Subcutaneous abdominal adipose tissue (tissue), 5 donors: Measurements from ENCODE around the gene SGMS1.
"Not testable (repeated sequence)": the region's sequence is repeated elsewhere in the genome, so short reads cannot be mapped to it uniquely, and the experiment has no call there.

ENCODE experiments used
- H3K27ac ChIP-seq: one replicate; pipeline ENCODE4 v1.7.0; 2013; ENCODE audit warnings: low read depth, mild to moderate bottlenecking, inconsistent platforms, low read length, moderate library complexity
- H3K27me3 ChIP-seq, 5 donors: one replicate each; pipeline ENCODE4 v1.7.0; 2013; ENCODE audit warnings: low read length in 5 of 5, inconsistent platforms in 1 of 5; ENCODE audit not compliant: control insufficient read depth in 5 of 5, insufficient read depth in 4 of 5
- H3K36me3 ChIP-seq, 5 donors: one replicate each; pipeline ENCODE4 v1.7.0; 2013; ENCODE audit warnings: low read length in 5 of 5; ENCODE audit not compliant: control insufficient read depth in 5 of 5, insufficient read depth in 5 of 5
- H3K4me1 ChIP-seq, 5 donors: one replicate each; pipeline ENCODE4 v1.7.0; 2013; ENCODE audit warnings: low read length in 5 of 5, mild to moderate bottlenecking in 3 of 5, moderate library complexity in 1 of 5; ENCODE audit not compliant: control insufficient read depth in 5 of 5, insufficient read depth in 5 of 5
- H3K4me3 ChIP-seq, 5 donors: one replicate each; pipeline ENCODE4 v1.7.0; 2013; ENCODE audit warnings: low read length in 5 of 5, low read depth in 1 of 5
- H3K9ac ChIP-seq, 5 donors: one replicate each; pipeline ENCODE4 v1.7.0; 2013; ENCODE audit warnings: low read length in 5 of 5, mild to moderate bottlenecking in 4 of 5, moderate library complexity in 3 of 5
- H3K9me3 ChIP-seq, 5 donors: one replicate each; pipeline ENCODE4 v1.7.0; 2013; ENCODE audit warnings: low read length in 5 of 5; ENCODE audit not compliant: control insufficient read depth in 5 of 5
- donor health status: healthy.
- donor health status: healthy.
- donor health status: healthy.
- donor health status: healthy.
- donor health status: healthy.

Gene SGMS1

GRCh38 chr10:50381642-50382041, 242.1 kb downstream of the SGMS1 start:
- Histone ChIP-seq H3K4me1 (peaks cover 6 to 49% (median 43%) of the 10 kb centered on the region in 5 donors), H3K27me3 (no peaks in the 10 kb centered on the region), H3K27ac (peak overlapping the region; percentile 69), H3K9me3 (no peaks in the 10 kb centered on the region), H3K36me3 (no peaks in the 10 kb centered on the region), H3K9ac (peak overlapping the region in 1 of 5 donors; percentile 21), H3K4me3 (no peak overlapping the region)

DNA sequence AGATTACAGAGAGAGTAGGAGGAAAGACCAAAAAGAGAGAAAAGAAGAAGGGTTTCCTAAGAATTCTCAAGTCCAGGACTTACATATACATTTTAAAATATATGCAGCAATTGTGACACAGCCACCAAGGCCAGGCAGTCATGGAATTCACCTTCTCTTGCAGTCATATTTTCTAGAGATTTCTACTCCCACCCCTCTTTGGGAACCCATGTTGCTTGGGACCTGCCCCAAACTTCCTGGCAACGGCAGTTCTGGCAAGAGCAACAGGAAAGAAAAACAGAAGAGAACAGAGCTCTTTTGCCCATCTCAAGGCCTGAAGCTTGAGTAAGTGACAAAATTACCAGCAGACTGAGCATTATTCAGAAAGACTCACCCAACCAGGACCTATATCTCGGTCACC, 244.1 kb downstream of the SGMS1 start:
- Histone ChIP-seq H3K9ac (peak overlapping the region in 1 of 5 donors; percentile 25), H3K4me3 (no peak overlapping the region), H3K36me3 (no peaks in the 10 kb centered on the region), H3K4me1 (peaks cover 7 to 46% (median 38%) of the 10 kb centered on the region in 5 donors), H3K27ac (peak overlapping the region; percentile 10), H3K9me3 (no peaks in the 10 kb centered on the region), H3K27me3 (no peaks in the 10 kb centered on the region)

- Histone ChIP-seq H3K4me3 (no peak overlapping the region), H3K9me3 (no peaks in the 10 kb centered on the region), H3K27ac (no peak overlapping the region), H3K9ac (no peak overlapping the region), H3K36me3 (no peaks in the 10 kb centered on the region), H3K27me3 (no peaks in the 10 kb centered on the region), H3K4me1 (peaks cover 4 to 32% (median 24%) of the 10 kb centered on the region in 5 donors)
These were observed 248.0 kb downstream of the SGMS1 start for GRCh38 chr10:50375745-50376144.

DNA sequence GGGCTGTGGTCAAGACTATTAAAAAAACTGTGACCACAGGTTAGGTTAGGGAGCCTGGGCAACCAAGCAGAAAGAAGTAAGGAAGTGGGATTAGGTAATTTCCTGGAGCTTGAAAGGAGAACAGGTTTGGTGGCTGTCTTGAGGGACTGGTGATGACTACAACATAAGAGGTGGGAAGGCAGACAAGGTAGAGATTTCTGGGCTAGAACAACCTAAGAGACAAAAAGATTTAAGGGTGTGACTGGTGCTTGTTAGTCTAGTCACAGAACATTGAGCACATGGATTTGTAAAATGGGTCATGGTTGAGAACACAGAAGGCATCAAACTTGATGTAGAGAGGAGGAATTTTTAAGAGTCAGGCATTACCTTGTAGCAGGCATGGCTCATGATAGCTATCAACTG, 248.7 kb downstream of the SGMS1 start:
- Histone ChIP-seq H3K36me3 (no peaks in the 10 kb centered on the region), H3K27ac (peak overlapping the region; percentile 67), H3K9me3 (no peaks in the 10 kb centered on the region), H3K9ac (no peak overlapping the region), H3K4me1 (peaks cover 4 to 27% (median 23%) of the 10 kb centered on the region in 5 donors), H3K4me3 (no peak overlapping the region), H3K27me3 (no peaks in the 10 kb centered on the region)

GRCh38 chr10:50373821-50374501, 249.8 kb downstream of the SGMS1 start:
- no peaks in the 10 kb centered on the region for H3K27me3 ChIP-seq
- H3K9me3 ChIP-seq, result no peaks in the 10 kb centered on the region
- H3K9ac ChIP-seq, result peak overlapping the region in 1 of 5 donors; percentile 13
- H3K36me3 ChIP-seq, result no peaks in the 10 kb centered on the region
- no peak overlapping the region for H3K4me3 ChIP-seq
- peaks cover 4 to 21% (median 17%) of the 10 kb centered on the region in 5 donors for H3K4me1 ChIP-seq
- peak overlapping the region; percentile 67 for H3K27ac ChIP-seq

GRCh38 chr10:50369931-50370330, 253.8 kb downstream of the SGMS1 start:
- Histone ChIP-seq H3K4me1 (peaks cover 4 to 16% (median 13%) of the 10 kb centered on the region in 5 donors), H3K9me3 (no peaks in the 10 kb centered on the region)

DNA sequence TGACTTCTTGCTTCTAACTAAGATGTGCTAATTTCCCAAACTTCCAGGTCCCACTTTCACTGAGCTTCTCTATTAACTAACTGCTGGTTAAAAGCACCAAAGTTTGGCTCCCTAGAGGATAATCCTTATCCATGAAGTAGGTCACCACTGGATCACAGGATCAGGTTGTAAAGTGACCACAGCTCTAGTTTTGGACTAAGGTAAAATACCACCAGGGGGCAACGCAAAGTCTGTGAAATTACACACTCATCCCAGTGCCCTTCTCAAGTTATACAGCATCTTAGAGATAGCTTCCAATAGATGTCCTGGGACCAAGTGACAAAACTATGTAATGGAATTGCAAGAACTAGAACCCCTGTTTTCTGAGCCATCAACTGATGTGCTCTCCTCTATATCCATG, 256.0 kb downstream of the SGMS1 start:
- H3K27me3 ChIP-seq, result no peaks in the 10 kb centered on the region
- no peak overlapping the region for H3K4me3 ChIP-seq
- no peak overlapping the region for H3K27ac ChIP-seq
- no peaks in the 10 kb centered on the region for H3K36me3 ChIP-seq
- no peaks in the 10 kb centered on the region for H3K4me1 ChIP-seq
- H3K9ac ChIP-seq, result no peak overlapping the region
- H3K9me3 ChIP-seq, result no peaks in the 10 kb centered on the region

More at GRCh38 chr10:50369931-50370330, 253.8 kb downstream of the SGMS1 start:
- H3K4me3 ChIP-seq, result no peak overlapping the region
- no peak overlapping the region for H3K27ac ChIP-seq
- H3K9ac ChIP-seq, result no peak overlapping the region
- no peaks in the 10 kb centered on the region for H3K36me3 ChIP-seq
- no peaks in the 10 kb centered on the region for H3K27me3 ChIP-seq

DNA sequence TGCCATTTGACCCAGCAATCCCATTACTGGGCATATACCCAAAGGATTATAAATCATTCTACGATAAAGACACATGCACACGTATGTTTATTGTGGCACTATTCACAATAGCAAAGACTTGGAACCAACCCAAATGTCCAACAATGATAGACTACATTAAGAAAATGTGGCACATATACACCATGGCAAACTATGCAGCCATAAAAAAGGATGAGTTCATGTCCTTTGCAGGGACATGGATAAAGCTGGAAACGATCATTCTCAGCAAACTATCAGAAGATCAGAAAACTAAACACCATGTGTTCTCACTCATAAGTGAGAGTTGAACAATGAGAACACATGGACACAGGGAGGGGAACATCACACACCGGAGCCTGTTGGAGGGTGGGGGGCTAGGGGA, 257.3 kb downstream of the SGMS1 start:
- H3K9ac ChIP-seq, H3K9me3 ChIP-seq, H3K4me3 ChIP-seq, H3K27me3 ChIP-seq, H3K27ac ChIP-seq, H3K4me1 ChIP-seq, H3K36me3 ChIP-seq: not testable (repeated sequence)

GRCh38 chr10:50364730-50365129, 259.0 kb downstream of the SGMS1 start:
- H3K4me3 ChIP-seq, H3K27me3 ChIP-seq, H3K9me3 ChIP-seq, H3K9ac ChIP-seq, H3K36me3 ChIP-seq, H3K27ac ChIP-seq: not testable (repeated sequence)
- H3K4me1 ChIP-seq, result peaks cover 3 to 18% (median 11%) of the 10 kb centered on the region in 5 donors

- Histone ChIP-seq H3K9me3 (no peaks in the 10 kb centered on the region), H3K4me3 (no peak overlapping the region), H3K4me1 (peaks cover 5 to 28% (median 20%) of the 10 kb centered on the region in 5 donors), H3K27me3 (no peaks in the 10 kb centered on the region), H3K27ac (no peak overlapping the region), H3K36me3 (no peaks in the 10 kb centered on the region), H3K9ac (no peak overlapping the region)
These were observed 261.1 kb downstream of the SGMS1 start for GRCh38 chr10:50362547-50363125.
